GM12875 (cell line): ENCODE results near the gene ASAP3.

Experiments
- H3K4me3 ChIP-seq: one replicate; pipeline ENCODE4 v1.5.1; 2011; ENCODE audit warnings: low read depth, low read length, control low read depth
- CTCF ChIP-seq: IDR thresholded peaks from 2 replicates; pipeline ENCODE4 v1.5.1; 2011; ENCODE audit warnings: low read depth, mild to moderate bottlenecking, control low read depth, inconsistent platforms, low read length, moderate library complexity, borderline replicate concordance; ENCODE audit not compliant: insufficient read depth

The ASAP3 gene

DNA sequence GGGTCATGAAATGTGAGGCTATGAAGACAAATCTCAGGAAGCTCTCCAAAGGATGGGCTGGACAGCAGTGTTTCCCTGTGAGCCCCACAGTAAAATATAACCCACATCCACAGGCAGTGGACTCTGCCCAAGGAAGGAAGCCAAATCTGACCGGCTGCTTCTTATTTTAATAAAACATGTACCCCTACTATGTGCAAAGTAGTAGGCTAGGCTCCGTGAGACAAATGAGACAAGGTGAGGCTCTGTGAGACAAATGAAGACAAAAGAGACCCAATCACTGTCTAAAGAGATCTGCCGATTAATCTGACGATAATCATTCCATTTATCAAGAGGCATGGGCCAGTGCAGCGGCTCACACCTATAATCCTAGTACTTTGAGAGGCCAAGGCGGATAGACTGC lies 2.1 kb downstream of the ASAP3 start:
- TF ChIP-seq CTCF: no peak
- no peak overlapping the region for H3K4me3 ChIP-seq

DNA sequence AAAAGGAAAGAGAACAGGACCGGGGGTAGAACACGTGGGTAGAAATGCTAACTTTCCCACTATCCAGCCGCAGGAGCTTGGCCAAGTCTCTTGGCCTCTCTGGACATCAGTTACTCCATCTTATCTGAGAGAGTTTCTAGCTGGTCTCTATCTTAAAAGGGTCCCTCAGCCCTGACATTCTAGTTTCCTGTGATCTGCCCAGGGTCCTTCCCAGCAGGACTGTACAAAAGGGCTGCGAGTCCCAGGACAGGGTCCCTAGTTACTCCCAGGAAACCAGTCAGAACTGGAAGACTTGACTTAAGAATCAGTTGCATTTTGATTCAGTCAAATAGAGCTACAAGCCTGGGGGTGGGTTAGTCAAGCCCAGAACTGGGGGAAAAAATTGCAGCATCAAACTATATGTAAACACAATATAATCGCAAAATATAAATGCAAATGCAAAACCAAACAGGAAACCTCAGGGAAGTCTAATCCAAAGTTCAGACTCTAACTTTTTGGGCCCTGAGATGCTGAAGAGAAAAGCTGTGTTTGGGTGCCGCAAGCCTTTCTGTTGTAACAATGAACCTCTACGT lies 2.9 kb downstream of the ASAP3 start:
- no peak for TF ChIP-seq CTCF
- no peak overlapping the region for H3K4me3 ChIP-seq

DNA sequence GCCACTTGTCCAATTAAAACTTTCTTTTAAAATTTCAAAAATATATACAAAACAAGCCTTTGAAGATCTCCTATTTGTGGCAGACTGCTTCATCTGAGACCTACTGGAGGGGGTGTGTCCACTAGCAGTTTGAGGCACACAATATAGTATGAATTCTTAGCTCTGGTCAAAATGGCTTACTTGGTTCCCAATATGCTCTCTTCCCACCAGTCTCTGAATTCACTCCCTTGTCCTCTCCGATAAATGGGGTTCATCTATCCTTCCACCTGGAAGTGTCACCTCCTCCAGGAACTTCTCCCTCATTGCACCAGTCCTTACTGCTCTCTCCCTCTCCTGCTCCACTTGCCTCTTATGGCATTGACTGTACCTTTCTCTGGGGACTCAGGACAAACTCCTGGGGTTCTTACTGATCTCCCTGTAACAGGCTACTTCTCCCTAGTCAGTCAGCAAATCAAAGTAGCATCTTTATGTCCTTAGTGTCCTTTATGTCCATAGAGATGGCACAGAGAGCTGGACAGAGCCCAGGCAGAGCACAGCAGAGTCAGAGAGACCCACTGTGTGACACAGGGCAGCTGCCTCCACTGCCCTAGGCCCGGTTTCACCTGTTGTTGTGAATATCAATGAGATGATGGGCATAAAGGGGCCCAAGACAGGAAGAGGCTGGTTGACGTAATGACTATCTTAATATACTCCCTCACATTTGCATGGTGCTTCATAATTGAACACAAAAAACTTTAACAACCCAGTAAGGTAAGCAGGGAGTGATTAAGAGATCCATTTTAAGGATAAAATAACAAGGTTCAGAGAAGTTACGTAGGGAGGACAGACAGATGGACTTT lies 3.6 kb downstream of the ASAP3 start:
- no peak overlapping the region for H3K4me3 ChIP-seq
- no peak for TF ChIP-seq CTCF

DNA sequence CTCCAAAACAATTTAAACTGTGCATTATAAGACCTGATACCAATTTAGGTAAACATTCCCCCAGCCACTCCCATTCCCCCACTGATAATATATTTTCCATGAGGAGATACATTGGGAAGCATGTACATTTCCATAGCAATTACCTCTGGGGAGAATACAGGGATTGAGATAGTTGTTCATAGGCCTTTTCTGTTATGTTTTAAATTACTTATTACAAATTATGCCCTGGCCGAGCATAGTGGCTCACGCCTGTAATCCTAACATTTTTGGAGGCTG lies 4.4 kb downstream of the ASAP3 start:
- no peak overlapping the region for H3K4me3 ChIP-seq
- TF ChIP-seq CTCF: no peak

DNA sequence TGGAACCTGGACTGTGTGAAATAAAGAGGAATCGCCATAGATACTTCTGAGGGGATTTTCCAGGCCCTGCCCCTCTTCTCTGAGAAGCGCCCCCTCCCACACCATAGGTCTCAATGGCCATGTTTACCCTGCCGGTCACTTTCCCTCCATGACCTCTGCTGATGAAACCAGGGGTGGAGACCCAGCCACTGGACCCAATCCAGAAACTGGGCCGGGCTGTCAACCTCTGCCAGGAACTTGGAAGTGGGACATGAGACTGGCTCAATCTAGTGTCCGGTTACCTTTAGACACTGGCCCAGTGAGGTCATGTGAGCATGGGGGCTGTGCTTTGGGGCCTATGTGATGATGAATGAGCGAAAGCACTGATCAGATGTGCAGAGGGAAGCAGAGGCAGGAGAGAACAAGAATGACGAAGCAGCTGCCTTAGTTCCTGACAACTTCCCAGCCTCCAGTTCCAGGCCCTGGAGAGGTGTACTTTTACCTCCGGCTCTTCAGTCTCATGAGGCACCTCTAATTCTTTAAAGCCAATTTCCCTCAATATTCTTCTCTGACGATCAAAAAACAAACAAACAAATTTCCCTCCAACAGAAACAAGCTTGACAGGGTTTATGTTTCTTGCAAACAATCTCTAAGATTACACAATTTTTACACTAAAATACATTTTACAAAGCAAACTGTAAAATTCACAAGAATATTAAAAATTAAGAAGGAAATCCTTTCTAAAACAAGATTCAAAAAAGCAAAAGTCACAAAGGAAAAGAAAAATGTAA lies 4.9 kb downstream of the ASAP3 start:
- H3K4me3 ChIP-seq: no peak overlapping the region
- no peak for TF ChIP-seq CTCF

DNA sequence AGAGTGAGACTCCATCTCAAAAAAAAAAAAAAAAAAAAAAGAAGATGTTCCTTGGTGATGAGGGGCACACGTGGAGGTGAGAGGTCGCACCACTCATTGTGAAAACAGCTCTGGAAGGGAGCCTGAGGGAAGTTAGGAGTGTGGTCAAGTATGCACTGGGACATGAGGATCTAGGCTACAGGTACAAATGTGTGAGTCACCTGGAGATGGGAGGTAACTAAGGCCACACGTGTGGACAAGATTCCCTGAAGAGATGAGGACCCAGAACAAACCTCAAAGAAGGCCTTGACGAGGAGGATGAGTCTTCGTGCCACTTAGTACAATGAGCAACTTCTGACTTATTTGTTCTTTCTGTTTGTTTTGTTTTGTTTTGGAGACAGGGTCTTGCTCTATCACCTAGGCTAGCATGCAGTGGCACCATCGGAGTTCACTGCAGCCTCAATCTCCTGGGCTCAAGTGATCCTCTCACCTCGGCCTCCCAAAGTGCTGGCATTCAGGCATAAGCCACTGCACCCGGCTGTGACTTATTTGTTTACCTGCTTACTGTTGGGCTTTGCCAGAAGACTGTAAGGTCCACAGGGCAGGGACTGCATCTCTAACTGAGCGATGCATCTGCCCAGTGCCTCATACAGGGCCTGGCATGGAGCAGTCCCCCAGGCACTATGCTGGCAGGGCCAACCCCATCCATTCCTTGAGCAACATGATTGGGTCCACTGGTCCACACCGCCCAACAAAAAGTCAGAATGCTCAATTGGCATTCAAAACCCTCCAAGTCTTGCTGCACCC lies 6.4 kb downstream of the ASAP3 start:
- no peak overlapping the region for H3K4me3 ChIP-seq
- TF ChIP-seq CTCF: no peak
